Neural progenitor cell (in vitro differentiated cells): ENCODE measurements around the gene SKP2.

Experiments
- EZH2 ChIP-seq: fragments of 200-600 bp; sonication (generic); IDR thresholded peaks from 2 replicates; pipeline ENCODE4 v1.6.1; 2017; ENCODE audit warnings: antibody characterized with exemption, mild to moderate bottlenecking, moderate library complexity
- EZH2phosphoT487 ChIP-seq: fragments of 200-600 bp; sonication (generic); IDR thresholded peaks from 2 replicates; pipeline ENCODE4 v1.6.1; 2017; ENCODE audit warnings: antibody characterized with exemption
- TF ChIP-seq, protein P1 (sequence below): fragments of 200-600 bp; sonication (generic); IDR thresholded peaks from 2 replicates; pipeline ENCODE4 v1.5.1; 2017; ENCODE audit warnings: antibody characterized with exemption, mild to moderate bottlenecking

DNA sequence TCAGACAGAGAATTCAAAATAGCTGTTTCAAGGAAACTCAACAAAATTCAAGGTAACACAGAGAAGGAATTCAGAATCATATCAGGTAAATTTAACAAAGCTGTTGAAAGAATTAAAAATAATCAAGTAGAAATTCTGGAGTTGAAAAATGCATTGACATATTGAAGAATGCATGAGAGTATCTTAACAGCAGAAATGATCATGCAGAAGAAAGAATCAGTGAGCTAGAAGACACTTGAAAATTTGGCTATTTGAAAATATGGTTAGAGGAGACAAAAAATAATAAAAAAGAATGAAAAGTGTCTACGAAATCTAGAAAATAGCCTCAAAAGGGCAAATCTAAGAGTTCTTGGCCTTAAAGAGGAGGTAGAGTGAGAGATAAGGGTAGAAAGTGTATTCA lies 23.1 kb upstream of the SKP2 start:
- TF ChIP-seq EZH2 (no peak), EZH2phosphoT487 (no peak)
- TF ChIP-seq, protein P1, sequence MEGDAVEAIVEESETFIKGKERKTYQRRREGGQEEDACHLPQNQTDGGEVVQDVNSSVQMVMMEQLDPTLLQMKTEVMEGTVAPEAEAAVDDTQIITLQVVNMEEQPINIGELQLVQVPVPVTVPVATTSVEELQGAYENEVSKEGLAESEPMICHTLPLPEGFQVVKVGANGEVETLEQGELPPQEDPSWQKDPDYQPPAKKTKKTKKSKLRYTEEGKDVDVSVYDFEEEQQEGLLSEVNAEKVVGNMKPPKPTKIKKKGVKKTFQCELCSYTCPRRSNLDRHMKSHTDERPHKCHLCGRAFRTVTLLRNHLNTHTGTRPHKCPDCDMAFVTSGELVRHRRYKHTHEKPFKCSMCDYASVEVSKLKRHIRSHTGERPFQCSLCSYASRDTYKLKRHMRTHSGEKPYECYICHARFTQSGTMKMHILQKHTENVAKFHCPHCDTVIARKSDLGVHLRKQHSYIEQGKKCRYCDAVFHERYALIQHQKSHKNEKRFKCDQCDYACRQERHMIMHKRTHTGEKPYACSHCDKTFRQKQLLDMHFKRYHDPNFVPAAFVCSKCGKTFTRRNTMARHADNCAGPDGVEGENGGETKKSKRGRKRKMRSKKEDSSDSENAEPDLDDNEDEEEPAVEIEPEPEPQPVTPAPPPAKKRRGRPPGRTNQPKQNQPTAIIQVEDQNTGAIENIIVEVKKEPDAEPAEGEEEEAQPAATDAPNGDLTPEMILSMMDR: no peak
